CD4-positive, alpha-beta T cell (primary cell): ENCODE results near the gene NACC2. TPM values are rescaled to one million over a fixed set of nuclear protein-coding genes. Genes with fewer than 3 reads are reported as not detected.

ENCODE experiments used
- ATAC-seq: fragments of 200-7000 bp; cut with Tn5 transposase; one replicate; pipeline ENCODE4 v1.10.0; 2022; ENCODE audit warnings: mild to moderate bottlenecking; ENCODE audit not compliant: poor library complexity
- CTCF ChIA-PET: fragments of 350-600 bp; sonication (Branson Sonifier 250); formaldehyde crosslinking; loops from one replicate; lab custom pipeline; 2021; ENCODE audit warnings: antibody characterized with exemption, inconsistent platforms; lab: Charles Lee
- POLR2A ChIA-PET: fragments of 350-600 bp; sonication (Branson Sonifier 250); formaldehyde crosslinking; loops from one replicate; lab custom pipeline; 2021; ENCODE audit warnings: antibody characterized with exemption, inconsistent platforms; lab: Charles Lee
- DNase-seq, 14 experiments: peaks; one replicate each; pipeline ENCODE4 v3.0.0-alpha.2; 2013 to 2020; ENCODE audit warnings: mixed read lengths in 2 of 14
- H3K27ac ChIP-seq, 2 donors: one replicate each; pipeline versions ENCODE4 v1.5.1 to v1.7.0; 2013; ENCODE audit warnings: low read length in 2 of 2, low read depth in 1 of 2, mild to moderate bottlenecking in 1 of 2
- H3K27me3 ChIP-seq, 2 experiments: 1 replicate in 1 of 2; 2 replicates in 1 of 2; pipeline versions ENCODE4 v1.6.1 to v1.7.0; 2013; ENCODE audit warnings: low read length in 2 of 2, control low read depth in 1 of 2, mild to moderate bottlenecking in 1 of 2, moderate library complexity in 1 of 2; ENCODE audit not compliant: insufficient read depth in 2 of 2, control insufficient read depth in 1 of 2
- H3K36me3 ChIP-seq: one replicate; pipeline ENCODE4 v1.6.1; 2013; ENCODE audit warnings: low read length, control low read depth; ENCODE audit not compliant: insufficient read depth
- H3K4me1 ChIP-seq: one replicate; pipeline ENCODE4 v1.6.1; 2013; ENCODE audit warnings: low read length, control low read depth; ENCODE audit not compliant: insufficient read depth
- H3K4me3 ChIP-seq: one replicate; pipeline ENCODE4 v1.5.1; 2013; ENCODE audit warnings: mild to moderate bottlenecking, low read length, moderate library complexity
- H3K9me3 ChIP-seq, 2 experiments: 1 replicate in 1 of 2; 2 replicates in 1 of 2; pipeline versions ENCODE4 v1.6.1 to v1.7.0; 2013; ENCODE audit warnings: low read length in 2 of 2, mild to moderate bottlenecking in 2 of 2, control low read depth in 1 of 2, moderate library complexity in 1 of 2; ENCODE audit not compliant: control insufficient read depth in 1 of 2, insufficient read depth in 1 of 2
- H3K27ac Mint-ChIP-seq: one replicate; pipeline ENCODE4 v1.8.0; 2020; ENCODE audit warnings: mixed read lengths
- H3K27me3 Mint-ChIP-seq: one replicate; pipeline ENCODE4 v1.8.0; 2021; ENCODE audit warnings: mixed read lengths
- H3K36me3 Mint-ChIP-seq: one replicate; pipeline ENCODE4 v1.8.0; 2021; ENCODE audit warnings: low read depth, mixed read lengths
- H3K4me1 Mint-ChIP-seq: one replicate; pipeline ENCODE4 v1.8.0; 2021; ENCODE audit warnings: low read depth, mixed read lengths
- H3K4me3 Mint-ChIP-seq: one replicate; pipeline ENCODE4 v1.8.0; 2020; ENCODE audit warnings: mild to moderate bottlenecking, mixed read lengths
- H3K9me3 Mint-ChIP-seq: one replicate; pipeline ENCODE4 v1.8.0; 2020; ENCODE audit warnings: mixed read lengths
- CTCF ChIP-seq: fragments of 200-600 bp; IDR thresholded peaks from one replicate; pipeline ENCODE4 v1.8.0; 2022; ENCODE audit warnings: antibody characterized with exemption, mild to moderate bottlenecking
- intact Hi-C, 2 experiments: fragments of 100-400 bp; cut with DNase I in 1 of 2; cut with micrococcal nuclease in 1 of 2; formaldehyde crosslinking; loops; one replicate each; pipeline versions ENCODE4 v1.15.1 to v1.9.0; 2023 to 2025; cut with DNase I, micrococcal nuclease
- total RNA-seq, 174 experiments: library from RNA in 2 of 174; stranded (reverse) in 2 of 174; gene quantifications; one replicate each; pipeline ENCODE4 v1.2.3 and lab custom pipeline; 2021 to 2026

The NACC2 gene
- total RNA-seq, 2 experiments from 2014 or later: 2.1 to 2.7 TPM

- no peaks in the 10 kb centered on the region for H3K9me3 ChIP-seq
- no peak for ATAC-seq
- Mint-ChIP-seq H3K4me1 (peaks cover 11% of the 10 kb centered on the region), H3K4me3 (no peak overlapping the region), H3K27ac (no peak overlapping the region), H3K9me3 (peaks cover 2% of the 10 kb centered on the region), H3K36me3 (peaks cover 4% of the 10 kb centered on the region), H3K27me3 (no peaks in the 10 kb centered on the region)
- ChIA-PET POLR2A (no interaction called here), CTCF (no interaction called here)
- no peak overlapping the region for H3K27ac ChIP-seq
- TF ChIP-seq CTCF: no peak
- H3K4me1 ChIP-seq: no peaks in the 10 kb centered on the region
- peak in 1 of 14 experiments; percentile 7 for DNase-seq
- H3K27me3 ChIP-seq: no peaks in the 10 kb centered on the region
- intact Hi-C loops: no loop called here
- H3K36me3 ChIP-seq: no peaks in the 10 kb centered on the region
- H3K4me3 ChIP-seq: no peak overlapping the region
Measured at GRCh38 chr9:136021872-136022681, 73.0 kb downstream of the NACC2 start.

GRCh38 chr9:136021171-136021871 is 73.8 kb downstream of the NACC2 start:
- ChIA-PET POLR2A (interaction anchor here (0.6 kb wide), 1 partner anchor 903 kb away, joined by 3 read pairs; no protein-coding TSS in a partner anchor), CTCF (no interaction called here)
- Histone ChIP-seq H3K4me3 (no peak overlapping the region), H3K4me1 (no peaks in the 10 kb centered on the region), H3K27ac (no peak overlapping the region), H3K36me3 (no peaks in the 10 kb centered on the region), H3K27me3 (no peaks in the 10 kb centered on the region), H3K9me3 (no peaks in the 10 kb centered on the region)
- no peaks in the 10 kb centered on the region for H3K9me3 Mint-ChIP-seq
- H3K4me1 Mint-ChIP-seq: peaks cover 11% of the 10 kb centered on the region
- ATAC-seq (no peak), DNase-seq (no peak)
- H3K27me3 Mint-ChIP-seq: no peaks in the 10 kb centered on the region
- no peak overlapping the region for H3K27ac Mint-ChIP-seq
- H3K36me3 Mint-ChIP-seq: no peaks in the 10 kb centered on the region
- no peak overlapping the region for H3K4me3 Mint-ChIP-seq
- TF ChIP-seq CTCF: no peak
- intact Hi-C loops: no loop called here

- Histone ChIP-seq H3K4me1 (no peaks in the 10 kb centered on the region), H3K9me3 (no peaks in the 10 kb centered on the region), H3K4me3 (no peak overlapping the region), H3K36me3 (peaks cover 1% of the 10 kb centered on the region), H3K27ac (no peak overlapping the region), H3K27me3 (no peaks in the 10 kb centered on the region)
- no peak for TF ChIP-seq CTCF
- Mint-ChIP-seq H3K27ac (no peak overlapping the region), H3K9me3 (no peaks in the 10 kb centered on the region), H3K36me3 (no peaks in the 10 kb centered on the region), H3K4me1 (peaks cover 11% of the 10 kb centered on the region), H3K27me3 (no peaks in the 10 kb centered on the region), H3K4me3 (no peak overlapping the region)
- CTCF ChIA-PET: no interaction called here
- POLR2A ChIA-PET: interaction anchor here (0.6 kb wide), 1 partner anchor 903 kb away, joined by 3 read pairs; no protein-coding TSS in a partner anchor
- ATAC-seq (no peak), DNase-seq (no peak)
- intact Hi-C loops: no loop called here
Measured at GRCh38 chr9:136020671-136021070, 74.4 kb downstream of the NACC2 start.
